Neuronal stem cell (in vitro differentiated cells): ENCODE data around the gene FAF2.

ENCODE experiments used
- DNase-seq: peaks from one replicate; pipeline ENCODE4 v3.0.0-alpha.2; 2013; ENCODE audit warnings: low spot score
- H2AFZ ChIP-seq: one replicate; pipeline ENCODE4 v1.6.1; 2013; ENCODE audit warnings: mild to moderate bottlenecking, low read length, inconsistent platforms
- H2AK5ac ChIP-seq: 2 replicates; pipeline ENCODE4 v1.6.1; 2013; ENCODE audit warnings: low read depth, mild to moderate bottlenecking, inconsistent platforms, low read length, moderate library complexity, mixed read lengths
- H2BK120ac ChIP-seq: 2 replicates; pipeline ENCODE4 v1.6.1; 2013; ENCODE audit warnings: low read depth, mild to moderate bottlenecking, inconsistent platforms, low read length, moderate library complexity, mixed read lengths
- H2BK12ac ChIP-seq: one replicate; pipeline ENCODE4 v1.6.1; 2013; ENCODE audit warnings: low read length, inconsistent platforms
- H2BK15ac ChIP-seq: 2 replicates; pipeline ENCODE4 v1.6.1; 2013; ENCODE audit warnings: mild to moderate bottlenecking, low read length, inconsistent platforms, mixed read lengths
- H2BK5ac ChIP-seq: one replicate; pipeline ENCODE4 v1.6.1; 2013; ENCODE audit warnings: inconsistent platforms, mild to moderate bottlenecking, low read length, moderate library complexity
- H3K14ac ChIP-seq: one replicate; pipeline ENCODE4 v1.6.1; 2013; ENCODE audit warnings: low read length, inconsistent platforms
- H3K18ac ChIP-seq: 2 replicates; pipeline ENCODE4 v1.6.1; 2013; ENCODE audit warnings: low read length, inconsistent platforms
- H3K23ac ChIP-seq: 2 replicates; pipeline ENCODE4 v1.6.1; 2013; ENCODE audit warnings: low read depth, mild to moderate bottlenecking, mixed read lengths, low read length, inconsistent platforms; ENCODE audit not compliant: poor library complexity
- H3K27ac ChIP-seq: replicated peaks from 3 replicates; pipeline ENCODE4 v1.5.1; 2013; ENCODE audit warnings: low read length, inconsistent platforms
- H3K27me3 ChIP-seq, 3 experiments: 2 replicates each; pipeline ENCODE4 v1.6.1; 2013; ENCODE audit warnings: low read length in 3 of 3, mild to moderate bottlenecking in 2 of 3, inconsistent platforms in 1 of 3, low read depth in 1 of 3, mixed read lengths in 1 of 3, moderate library complexity in 1 of 3; ENCODE audit not compliant: control insufficient read depth in 3 of 3, insufficient read depth in 3 of 3
- H3K36me3 ChIP-seq, 2 donors: replicated peaks in 1 of 2; 2 replicates each; pipeline ENCODE4 v1.6.1; 2013; ENCODE audit warnings: low read length in 2 of 2; ENCODE audit not compliant: control insufficient read depth in 2 of 2, insufficient read depth in 2 of 2
- H3K4ac ChIP-seq: 2 replicates; pipeline ENCODE4 v1.6.1; 2013; ENCODE audit warnings: inconsistent platforms, mild to moderate bottlenecking, low read length, moderate library complexity
- H3K4me1 ChIP-seq, 2 donors: 1 replicate in 1 of 2; 2 replicates in 1 of 2; pipeline ENCODE4 v1.6.1; 2013; ENCODE audit warnings: low read length in 2 of 2, low read depth in 1 of 2; ENCODE audit not compliant: control insufficient read depth in 2 of 2, insufficient read depth in 1 of 2
- H3K4me2 ChIP-seq: one replicate; pipeline ENCODE4 v1.6.1; 2013; ENCODE audit warnings: mild to moderate bottlenecking, low read length, inconsistent platforms; ENCODE audit not compliant: insufficient read depth, poor library complexity, severe bottlenecking
- H3K4me3 ChIP-seq, 2 donors: 2 replicates each; pipeline ENCODE4 v1.5.1; 2013; ENCODE audit warnings: low read length in 2 of 2, mild to moderate bottlenecking in 2 of 2, inconsistent platforms in 1 of 2, moderate library complexity in 1 of 2
- H3K79me1 ChIP-seq: one replicate; pipeline ENCODE4 v1.6.1; 2013; ENCODE audit warnings: low read depth, mild to moderate bottlenecking, inconsistent platforms, low read length, moderate library complexity
- H3K9ac ChIP-seq: one replicate; pipeline ENCODE4 v1.6.1; 2013; ENCODE audit warnings: mild to moderate bottlenecking, low read depth, low read length, inconsistent platforms; ENCODE audit not compliant: poor library complexity
- H3K9me3 ChIP-seq, 2 donors: replicated peaks in 1 of 2; 2 replicates each; pipeline versions ENCODE3 to v1.6.1; 2013; ENCODE audit warnings: low read length in 2 of 2, mild to moderate bottlenecking in 2 of 2, inconsistent platforms in 1 of 2, low read depth in 1 of 2, mixed read lengths in 1 of 2, moderate library complexity in 1 of 2; ENCODE audit not compliant: control insufficient read depth in 2 of 2, insufficient read depth in 1 of 2
- H4K8ac ChIP-seq: one replicate; pipeline ENCODE4 v1.6.1; 2013; ENCODE audit warnings: low read depth, mild to moderate bottlenecking, inconsistent platforms, low read length, moderate library complexity
- H4K91ac ChIP-seq: one replicate; pipeline ENCODE4 v1.6.1; 2013; ENCODE audit warnings: low read length, low read depth, mild to moderate bottlenecking, inconsistent platforms; ENCODE audit not compliant: poor library complexity
- WGBS, 2 donors: extraction: QIAGEN DNeasy Blood & Tissue Kit; methylation state at CpG; one replicate each; pipeline ENCODE4 v1.1.7; 2013; ENCODE audit warnings: missing lambda C conversion rate in 2 of 2, mixed read lengths in 1 of 2; ENCODE audit not compliant: insufficient read length in 2 of 2, insufficient replicate concordance in 1 of 2; ENCODE audit errors: extremely low coverage in 2 of 2; 5-methylcytosine and 5-hydroxymethylcytosine counted together

Gene FAF2

DNA sequence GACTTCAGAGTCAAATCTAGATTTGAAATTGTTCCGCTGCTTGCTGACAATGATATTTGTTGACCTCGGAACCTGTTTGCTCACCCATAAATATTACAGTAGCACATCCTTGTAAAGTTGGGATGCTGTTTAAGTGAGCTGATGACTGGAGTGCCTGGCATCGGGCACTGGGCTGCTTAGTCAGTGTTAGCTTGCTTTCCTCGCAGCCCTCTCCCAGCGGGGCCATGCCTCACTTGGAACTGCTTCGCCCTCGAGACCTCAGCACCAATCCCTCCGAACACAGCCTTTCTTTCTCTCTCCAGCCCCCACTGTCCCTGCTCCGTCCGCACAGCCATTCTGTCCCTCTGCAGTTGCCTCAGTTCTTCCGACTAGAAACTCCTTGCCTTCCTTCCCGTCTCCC, 65.6 kb downstream of the FAF2 start:
- H3K36me3 ChIP-seq, result peaks cover 2 to 16% of the 10 kb centered on the region in 2 donors
- H3K4me2 ChIP-seq, result no peak overlapping the region
- no peak for DNase-seq
- H2BK120ac ChIP-seq, result no peak overlapping the region
- H3K4me1 ChIP-seq, result no peaks in the 10 kb centered on the region
- no peak overlapping the region for H4K91ac ChIP-seq
- no peak overlapping the region for H2BK5ac ChIP-seq
- no peak overlapping the region for H2AFZ ChIP-seq
- H2BK15ac ChIP-seq, result no peak overlapping the region
- H3K14ac ChIP-seq, result no peak overlapping the region
- H3K9ac ChIP-seq, result no peak overlapping the region
- H2AK5ac ChIP-seq, result no peak overlapping the region
- no CpG with 5 or more reads among the region's 12 CpGs for WGBS, 2 donors
- H3K4me3 ChIP-seq, result no peak overlapping the region
- H3K18ac ChIP-seq, result no peak overlapping the region
- no peaks in the 10 kb centered on the region for H3K9me3 ChIP-seq
- H3K27ac ChIP-seq, result no peak overlapping the region
- no peak overlapping the region for H4K8ac ChIP-seq
- no peak overlapping the region for H3K4ac ChIP-seq
- no peaks in the 10 kb centered on the region for H3K27me3 ChIP-seq
- no peaks in the 10 kb centered on the region for H3K79me1 ChIP-seq
- no peak overlapping the region for H3K23ac ChIP-seq
- no peak overlapping the region for H2BK12ac ChIP-seq

DNA sequence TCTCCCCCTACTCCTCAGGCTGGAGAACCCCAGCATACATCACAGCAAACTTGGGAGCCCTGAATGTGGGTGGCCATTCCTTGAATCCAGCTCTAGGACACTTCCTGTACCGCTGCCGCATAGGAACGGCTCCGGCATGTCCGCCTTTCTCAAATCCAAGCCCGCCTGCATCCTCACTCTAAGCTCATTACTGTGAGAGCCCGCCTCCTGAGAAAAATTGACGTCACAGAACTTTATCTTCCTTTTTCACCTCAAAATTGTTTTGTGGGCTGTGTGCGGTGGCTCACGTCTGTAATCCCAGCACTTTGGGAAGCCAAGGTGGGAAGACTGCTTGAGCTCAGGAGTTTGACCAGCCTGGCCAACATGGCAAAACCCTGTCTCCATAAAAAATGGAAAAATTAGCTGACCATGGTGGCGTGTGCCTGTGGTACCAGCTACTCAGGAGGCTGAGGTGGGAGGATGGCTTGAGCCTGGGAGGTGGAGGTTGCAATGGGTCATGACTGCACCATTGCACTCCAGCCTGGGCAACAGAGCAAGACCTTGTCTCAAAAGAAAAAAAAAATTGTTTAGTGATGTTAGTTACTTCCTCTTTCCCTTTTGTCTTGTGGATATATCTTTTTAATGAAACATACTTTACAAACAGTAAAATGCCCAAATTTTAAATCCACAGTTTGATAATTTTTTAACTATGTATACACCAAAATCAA, 66.2 kb downstream of the FAF2 start:
- no peaks in the 10 kb centered on the region for H3K27me3 ChIP-seq
- H2BK5ac ChIP-seq, result no peak overlapping the region
- no peak overlapping the region for H3K27ac ChIP-seq
- no CpG with 5 or more reads among the region's 11 CpGs for whole genome bisulfite sequencing, 2 donors
- no peak overlapping the region for H2AFZ ChIP-seq
- no peak overlapping the region for H3K4me3 ChIP-seq
- no peak for DNase-seq
- H2BK15ac ChIP-seq, result no peak overlapping the region
- H2BK120ac ChIP-seq, result no peak overlapping the region
- H3K4ac ChIP-seq, result no peak overlapping the region
- no peak overlapping the region for H3K4me2 ChIP-seq
- no peak overlapping the region for H3K9ac ChIP-seq
- no peaks in the 10 kb centered on the region for H3K9me3 ChIP-seq
- H3K18ac ChIP-seq, result no peak overlapping the region
- no peak overlapping the region for H4K91ac ChIP-seq
- H3K23ac ChIP-seq, result no peak overlapping the region
- H2AK5ac ChIP-seq, result no peak overlapping the region
- H4K8ac ChIP-seq, result no peak overlapping the region
- H3K79me1 ChIP-seq, result no peaks in the 10 kb centered on the region
- no peak overlapping the region for H3K14ac ChIP-seq
- H3K36me3 ChIP-seq, result peaks cover 2 to 10% of the 10 kb centered on the region in 2 donors
- no peaks in the 10 kb centered on the region for H3K4me1 ChIP-seq
- H2BK12ac ChIP-seq, result no peak overlapping the region

DNA sequence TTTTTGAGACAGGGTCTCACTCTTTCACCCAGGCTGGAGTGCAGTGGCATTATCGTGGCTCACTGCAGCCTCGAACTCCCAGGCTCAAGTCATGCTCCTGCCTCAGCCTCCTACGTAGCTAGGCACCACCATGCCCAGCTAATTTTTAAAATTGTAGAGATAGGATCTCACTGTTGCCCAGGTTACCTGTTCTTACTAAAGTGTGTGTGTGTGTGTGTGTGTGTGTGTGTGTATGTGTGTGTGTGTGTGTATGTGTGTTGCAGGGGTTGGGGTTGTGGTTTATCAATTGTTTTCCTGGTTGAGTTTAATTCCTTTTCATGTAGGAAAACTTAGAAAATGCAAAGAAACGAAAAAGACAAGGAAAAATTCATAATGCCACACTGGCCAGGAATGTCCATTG, 67.2 kb downstream of the FAF2 start:
- Histone ChIP-seq H2BK15ac (no peak overlapping the region), H4K91ac (no peak overlapping the region), H3K14ac (no peak overlapping the region), H3K27me3 (no peaks in the 10 kb centered on the region), H4K8ac (no peak overlapping the region), H3K9me3 (no peaks in the 10 kb centered on the region), H2AFZ (no peak overlapping the region), H3K4me3 (no peak overlapping the region), H3K4me1 (no peaks in the 10 kb centered on the region), H3K9ac (no peak overlapping the region), H3K27ac (no peak overlapping the region), H2AK5ac (no peak overlapping the region), H3K18ac (no peak overlapping the region), H3K4ac (no peak overlapping the region), H3K23ac (no peak overlapping the region), H2BK5ac (no peak overlapping the region), H3K4me2 (no peak overlapping the region), H2BK12ac (no peak overlapping the region), H3K36me3 (peaks cover 0 to under 1% of the 10 kb centered on the region in 2 donors), H2BK120ac (no peak overlapping the region), H3K79me1 (no peaks in the 10 kb centered on the region)
- WGBS, 2 donors, result no CpG with 5 or more reads among the region's 4 CpGs
- no peak for DNase-seq

DNA sequence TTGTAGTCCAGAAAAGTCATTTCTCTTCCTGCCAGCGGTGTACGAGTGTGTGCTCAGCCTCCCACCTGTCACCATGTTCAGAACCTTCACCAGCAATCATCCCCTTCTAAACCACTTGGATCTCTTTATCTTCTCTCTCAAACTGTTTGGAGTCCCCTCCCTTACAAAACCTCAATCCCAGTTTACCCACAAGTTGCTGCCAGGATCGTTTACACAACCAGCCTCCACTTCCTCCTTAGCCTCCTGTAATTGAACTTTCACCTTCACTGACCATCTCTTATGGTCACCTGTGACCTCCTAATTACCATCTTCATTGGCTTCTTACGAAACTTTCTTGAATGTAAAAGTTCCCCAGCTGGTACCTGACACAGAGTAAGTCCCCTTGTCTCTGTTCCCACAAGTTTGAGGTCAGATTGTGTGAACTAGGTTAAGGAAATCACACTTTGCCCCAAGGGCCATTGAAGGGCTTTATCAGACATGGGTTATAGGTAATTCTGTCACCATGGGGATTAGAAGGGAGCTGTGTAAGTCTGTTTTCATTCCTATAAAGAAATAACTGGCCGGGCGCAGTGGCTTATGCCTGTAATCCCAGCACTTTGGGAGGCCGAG, 69.0 kb downstream of the FAF2 start:
- Histone ChIP-seq H3K14ac (no peak overlapping the region), H3K79me1 (no peaks in the 10 kb centered on the region), H3K4me3 (no peak overlapping the region), H2BK120ac (no peak overlapping the region), H3K23ac (no peak overlapping the region), H4K8ac (no peak overlapping the region), H3K9ac (no peak overlapping the region), H4K91ac (no peak overlapping the region), H3K4ac (no peak overlapping the region), H3K4me2 (no peak overlapping the region), H2AK5ac (no peak overlapping the region), H3K9me3 (no peaks in the 10 kb centered on the region), H3K27me3 (no peaks in the 10 kb centered on the region), H2AFZ (no peak overlapping the region), H2BK12ac (no peak overlapping the region), H2BK15ac (no peak overlapping the region), H3K4me1 (peaks cover 0 to 3% of the 10 kb centered on the region in 2 donors), H3K27ac (no peak overlapping the region), H2BK5ac (no peak overlapping the region), H3K36me3 (no peaks in the 10 kb centered on the region), H3K18ac (no peak overlapping the region)
- WGBS, 2 donors, result no CpG with 5 or more reads among the region's 7 CpGs
- no peak for DNase-seq
